Neuronal stem cell (in vitro differentiated cells): ENCODE results near the gene C8B.

Experiments
- DNase-seq: peaks from one replicate; pipeline ENCODE4 v3.0.0-alpha.2; 2013; ENCODE audit warnings: low spot score
- H2AFZ ChIP-seq: one replicate; pipeline ENCODE4 v1.6.1; 2013; ENCODE audit warnings: mild to moderate bottlenecking, low read length, inconsistent platforms
- H2AK5ac ChIP-seq: 2 replicates; pipeline ENCODE4 v1.6.1; 2013; ENCODE audit warnings: low read depth, mild to moderate bottlenecking, inconsistent platforms, low read length, moderate library complexity, mixed read lengths
- H2BK120ac ChIP-seq: 2 replicates; pipeline ENCODE4 v1.6.1; 2013; ENCODE audit warnings: low read depth, mild to moderate bottlenecking, inconsistent platforms, low read length, moderate library complexity, mixed read lengths
- H2BK12ac ChIP-seq: one replicate; pipeline ENCODE4 v1.6.1; 2013; ENCODE audit warnings: low read length, inconsistent platforms
- H2BK15ac ChIP-seq: 2 replicates; pipeline ENCODE4 v1.6.1; 2013; ENCODE audit warnings: mild to moderate bottlenecking, low read length, inconsistent platforms, mixed read lengths
- H2BK5ac ChIP-seq: one replicate; pipeline ENCODE4 v1.6.1; 2013; ENCODE audit warnings: inconsistent platforms, mild to moderate bottlenecking, low read length, moderate library complexity
- H3K14ac ChIP-seq: one replicate; pipeline ENCODE4 v1.6.1; 2013; ENCODE audit warnings: low read length, inconsistent platforms
- H3K18ac ChIP-seq: 2 replicates; pipeline ENCODE4 v1.6.1; 2013; ENCODE audit warnings: low read length, inconsistent platforms
- H3K23ac ChIP-seq: 2 replicates; pipeline ENCODE4 v1.6.1; 2013; ENCODE audit warnings: low read depth, mild to moderate bottlenecking, mixed read lengths, low read length, inconsistent platforms; ENCODE audit not compliant: poor library complexity
- H3K27ac ChIP-seq: replicated peaks from 3 replicates; pipeline ENCODE4 v1.5.1; 2013; ENCODE audit warnings: low read length, inconsistent platforms
- H3K27me3 ChIP-seq, 3 experiments: 2 replicates each; pipeline ENCODE4 v1.6.1; 2013; ENCODE audit warnings: low read length in 3 of 3, mild to moderate bottlenecking in 2 of 3, inconsistent platforms in 1 of 3, low read depth in 1 of 3, mixed read lengths in 1 of 3, moderate library complexity in 1 of 3; ENCODE audit not compliant: control insufficient read depth in 3 of 3, insufficient read depth in 3 of 3
- H3K36me3 ChIP-seq, 2 donors: replicated peaks in 1 of 2; 2 replicates each; pipeline ENCODE4 v1.6.1; 2013; ENCODE audit warnings: low read length in 2 of 2; ENCODE audit not compliant: control insufficient read depth in 2 of 2, insufficient read depth in 2 of 2
- H3K4ac ChIP-seq: 2 replicates; pipeline ENCODE4 v1.6.1; 2013; ENCODE audit warnings: inconsistent platforms, mild to moderate bottlenecking, low read length, moderate library complexity
- H3K4me1 ChIP-seq, 2 donors: 1 replicate in 1 of 2; 2 replicates in 1 of 2; pipeline ENCODE4 v1.6.1; 2013; ENCODE audit warnings: low read length in 2 of 2, low read depth in 1 of 2; ENCODE audit not compliant: control insufficient read depth in 2 of 2, insufficient read depth in 1 of 2
- H3K4me2 ChIP-seq: one replicate; pipeline ENCODE4 v1.6.1; 2013; ENCODE audit warnings: mild to moderate bottlenecking, low read length, inconsistent platforms; ENCODE audit not compliant: insufficient read depth, poor library complexity, severe bottlenecking
- H3K4me3 ChIP-seq, 2 donors: 2 replicates each; pipeline ENCODE4 v1.5.1; 2013; ENCODE audit warnings: low read length in 2 of 2, mild to moderate bottlenecking in 2 of 2, inconsistent platforms in 1 of 2, moderate library complexity in 1 of 2
- H3K79me1 ChIP-seq: one replicate; pipeline ENCODE4 v1.6.1; 2013; ENCODE audit warnings: low read depth, mild to moderate bottlenecking, inconsistent platforms, low read length, moderate library complexity
- H3K9ac ChIP-seq: one replicate; pipeline ENCODE4 v1.6.1; 2013; ENCODE audit warnings: mild to moderate bottlenecking, low read depth, low read length, inconsistent platforms; ENCODE audit not compliant: poor library complexity
- H3K9me3 ChIP-seq, 2 donors: replicated peaks in 1 of 2; 2 replicates each; pipeline versions ENCODE3 to v1.6.1; 2013; ENCODE audit warnings: low read length in 2 of 2, mild to moderate bottlenecking in 2 of 2, inconsistent platforms in 1 of 2, low read depth in 1 of 2, mixed read lengths in 1 of 2, moderate library complexity in 1 of 2; ENCODE audit not compliant: control insufficient read depth in 2 of 2, insufficient read depth in 1 of 2
- H4K8ac ChIP-seq: one replicate; pipeline ENCODE4 v1.6.1; 2013; ENCODE audit warnings: low read depth, mild to moderate bottlenecking, inconsistent platforms, low read length, moderate library complexity
- H4K91ac ChIP-seq: one replicate; pipeline ENCODE4 v1.6.1; 2013; ENCODE audit warnings: low read length, low read depth, mild to moderate bottlenecking, inconsistent platforms; ENCODE audit not compliant: poor library complexity
- WGBS, 2 donors: extraction: QIAGEN DNeasy Blood & Tissue Kit; methylation state at CpG; one replicate each; pipeline ENCODE4 v1.1.7; 2013; ENCODE audit warnings: missing lambda C conversion rate in 2 of 2, mixed read lengths in 1 of 2; ENCODE audit not compliant: insufficient read length in 2 of 2, insufficient replicate concordance in 1 of 2; ENCODE audit errors: extremely low coverage in 2 of 2; 5-methylcytosine and 5-hydroxymethylcytosine counted together

Gene C8B

DNA sequence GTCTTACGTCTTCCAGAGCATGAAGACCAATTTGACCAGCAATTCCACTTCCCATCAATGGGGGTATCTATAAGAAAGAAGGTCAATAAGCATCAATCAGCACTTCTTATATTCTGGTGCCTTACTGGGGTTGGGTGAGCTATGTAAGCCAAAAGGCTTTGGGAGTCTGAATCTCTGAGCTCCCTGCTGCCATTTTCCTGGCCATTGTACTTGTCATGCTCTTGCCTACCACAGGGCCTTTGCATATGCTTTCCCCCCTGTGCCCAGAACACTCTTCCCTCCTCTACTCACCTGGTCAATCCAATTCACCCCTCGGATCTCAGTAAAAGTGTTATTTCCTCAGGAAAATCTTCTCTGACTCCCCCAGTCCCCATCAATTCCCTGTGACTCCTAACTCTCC lies 36.3 kb downstream of the C8B start:
- Histone ChIP-seq H4K8ac (no peak overlapping the region), H3K9me3 (no peaks in the 10 kb centered on the region), H3K4me2 (no peak overlapping the region), H2BK5ac (no peak overlapping the region), H3K14ac (no peak overlapping the region), H4K91ac (no peak overlapping the region), H3K27ac (no peak overlapping the region), H3K9ac (no peak overlapping the region), H3K36me3 (no peaks in the 10 kb centered on the region), H2BK15ac (no peak overlapping the region), H3K4me1 (peaks cover 0 to 14% of the 10 kb centered on the region in 2 donors), H2AK5ac (no peak overlapping the region), H2BK12ac (no peak overlapping the region), H2AFZ (no peak overlapping the region), H3K18ac (no peak overlapping the region), H3K27me3 (peaks cover 0 to 11% (median 0%) of the 10 kb centered on the region in 3 experiments), H2BK120ac (no peak overlapping the region), H3K4me3 (no peak overlapping the region), H3K79me1 (no peaks in the 10 kb centered on the region), H3K4ac (no peak overlapping the region), H3K23ac (no peak overlapping the region)
- no CpG with 5 or more reads among the region's 2 CpGs for WGBS, 2 donors
- DNase-seq, result no peak

DNA sequence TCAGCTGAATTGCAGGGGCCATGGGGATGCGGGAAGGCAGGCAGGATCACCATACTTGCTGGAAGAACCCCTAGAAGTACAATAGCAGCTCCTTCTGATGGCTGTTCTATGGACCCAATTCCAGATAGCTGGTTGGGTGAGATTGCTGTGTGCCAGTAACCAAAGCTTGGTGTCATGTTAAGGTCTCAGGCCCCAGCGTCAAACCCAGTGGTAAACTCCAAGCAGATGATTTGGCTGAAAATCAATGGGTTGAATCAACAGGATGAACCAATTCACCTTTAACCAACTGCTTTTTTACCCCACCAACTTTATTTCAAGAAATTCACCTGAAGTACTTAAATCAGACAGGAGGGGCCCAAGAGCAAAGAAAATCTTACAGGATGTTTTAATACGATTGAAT lies 37.8 kb downstream of the C8B start:
- Histone ChIP-seq H3K27ac (no peak overlapping the region), H3K36me3 (no peaks in the 10 kb centered on the region), H3K79me1 (no peaks in the 10 kb centered on the region), H3K27me3 (peaks cover 0 to 10% (median 0%) of the 10 kb centered on the region in 3 experiments), H3K18ac (no peak overlapping the region), H3K9ac (no peak overlapping the region), H2BK5ac (no peak overlapping the region), H2BK12ac (no peak overlapping the region), H3K4me3 (no peak overlapping the region), H2BK15ac (no peak overlapping the region), H2AFZ (no peak overlapping the region), H4K8ac (no peak overlapping the region), H3K4ac (no peak overlapping the region), H3K14ac (no peak overlapping the region), H3K4me2 (no peak overlapping the region), H2AK5ac (no peak overlapping the region), H3K23ac (no peak overlapping the region), H3K9me3 (no peaks in the 10 kb centered on the region), H3K4me1 (peaks cover 0 to 17% of the 10 kb centered on the region in 2 donors), H2BK120ac (no peak overlapping the region), H4K91ac (no peak overlapping the region)
- no peak for DNase-seq
- no CpG with 5 or more reads among the region's 3 CpGs for WGBS, 2 donors

DNA sequence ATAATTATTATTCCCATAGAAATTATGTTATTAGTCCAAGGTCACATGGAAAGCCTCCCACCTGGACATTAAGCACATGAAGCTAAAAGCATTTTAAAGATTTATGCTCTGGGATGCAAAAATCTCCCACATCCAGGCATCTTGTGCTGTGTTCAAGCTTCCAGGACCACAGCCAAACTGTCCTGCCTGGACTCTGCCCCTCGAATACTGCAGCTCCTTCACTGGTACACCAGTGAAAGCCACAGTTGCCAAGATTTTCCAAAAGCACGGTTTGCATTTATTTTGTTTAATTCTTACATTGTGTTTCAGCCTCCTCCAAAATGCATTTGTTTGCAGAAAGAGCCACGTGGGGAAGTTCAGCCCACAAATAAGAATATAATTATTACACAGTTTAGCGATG lies 38.6 kb downstream of the C8B start:
- Histone ChIP-seq H4K91ac (no peak overlapping the region), H2BK12ac (no peak overlapping the region), H3K4me2 (no peak overlapping the region), H3K27ac (no peak overlapping the region), H3K9me3 (no peaks in the 10 kb centered on the region), H3K27me3 (peaks cover 0 to 10% (median 0%) of the 10 kb centered on the region in 3 experiments), H3K18ac (no peak overlapping the region), H2AFZ (no peak overlapping the region), H3K4me1 (peaks cover 0 to 17% of the 10 kb centered on the region in 2 donors), H3K23ac (no peak overlapping the region), H4K8ac (no peak overlapping the region), H3K79me1 (no peaks in the 10 kb centered on the region), H3K4me3 (no peak overlapping the region), H3K9ac (no peak overlapping the region), H2BK120ac (no peak overlapping the region), H3K36me3 (no peaks in the 10 kb centered on the region), H2AK5ac (no peak overlapping the region), H2BK5ac (no peak overlapping the region), H3K14ac (no peak overlapping the region), H2BK15ac (no peak overlapping the region), H3K4ac (no peak overlapping the region)
- no CpG with 5 or more reads among the region's 4 CpGs for WGBS, 2 donors
- DNase-seq, result no peak

DNA sequence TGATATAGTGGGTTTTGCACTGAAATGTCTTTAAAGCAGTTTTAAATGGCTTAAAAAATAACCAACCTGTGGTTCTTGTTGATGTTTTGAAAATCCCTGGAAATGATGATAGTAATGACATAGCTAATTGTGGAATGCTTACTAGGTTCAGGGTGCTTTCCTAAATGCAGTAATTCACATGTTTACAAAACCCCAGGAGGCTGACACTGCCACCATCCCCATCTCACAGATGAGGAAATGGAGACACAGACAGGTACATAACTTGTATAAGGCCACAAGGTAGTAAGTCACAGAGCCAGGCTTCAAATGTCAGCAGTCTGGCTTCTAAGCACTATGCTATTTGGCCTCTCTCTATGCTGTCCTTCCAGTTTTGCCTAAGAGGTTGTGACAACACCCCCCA lies 40.6 kb downstream of the C8B start:
- no peak overlapping the region for H3K27ac ChIP-seq
- no peak overlapping the region for H4K91ac ChIP-seq
- H3K27me3 ChIP-seq, result peaks cover 0 to 5% (median 0%) of the 10 kb centered on the region in 3 experiments
- no peak overlapping the region for H3K14ac ChIP-seq
- H2AFZ ChIP-seq, result no peak overlapping the region
- no peak overlapping the region for H3K9ac ChIP-seq
- H2BK12ac ChIP-seq, result no peak overlapping the region
- H3K23ac ChIP-seq, result no peak overlapping the region
- no peaks in the 10 kb centered on the region for H3K36me3 ChIP-seq
- H3K4me1 ChIP-seq, result peaks cover 3 to 15% of the 10 kb centered on the region in 2 donors
- H2BK15ac ChIP-seq, result no peak overlapping the region
- H3K4ac ChIP-seq, result no peak overlapping the region
- no peak for DNase-seq
- H2AK5ac ChIP-seq, result no peak overlapping the region
- no peak overlapping the region for H3K4me2 ChIP-seq
- H3K18ac ChIP-seq, result no peak overlapping the region
- no peak overlapping the region for H4K8ac ChIP-seq
- no peak overlapping the region for H2BK5ac ChIP-seq
- H3K9me3 ChIP-seq, result no peaks in the 10 kb centered on the region
- no peak overlapping the region for H2BK120ac ChIP-seq
- H3K79me1 ChIP-seq, result no peaks in the 10 kb centered on the region
- H3K4me3 ChIP-seq, result no peak overlapping the region
